Eye (tissue), 1 donor: ENCODE data around the gene NDUFS6.

ENCODE experiments used
- DNase-seq: peaks from one replicate; pipeline ENCODE4 v3.0.0-alpha.2; 2015

Gene NDUFS6

DNA sequence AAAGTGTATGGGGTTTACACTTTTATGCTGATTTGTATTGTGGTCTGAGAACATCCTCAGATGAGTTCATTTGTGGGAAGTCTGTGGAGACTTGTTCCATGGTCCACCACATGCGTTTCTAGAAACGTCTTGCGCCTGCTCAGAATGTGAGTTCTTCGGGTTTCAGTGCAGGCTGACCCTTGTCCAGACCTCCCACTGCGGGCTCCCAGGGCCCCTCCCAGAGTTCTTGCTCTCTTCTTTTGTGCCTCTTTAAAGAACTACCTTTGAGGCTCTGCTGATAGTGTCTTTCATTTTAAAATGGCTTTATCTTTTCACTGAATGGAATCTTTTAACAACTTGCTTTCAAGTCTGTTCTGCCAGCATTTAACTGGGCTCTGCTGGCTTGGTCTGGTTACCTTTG is 17.6 kb downstream of the NDUFS6 start:
- no peak for DNase-seq

DNA sequence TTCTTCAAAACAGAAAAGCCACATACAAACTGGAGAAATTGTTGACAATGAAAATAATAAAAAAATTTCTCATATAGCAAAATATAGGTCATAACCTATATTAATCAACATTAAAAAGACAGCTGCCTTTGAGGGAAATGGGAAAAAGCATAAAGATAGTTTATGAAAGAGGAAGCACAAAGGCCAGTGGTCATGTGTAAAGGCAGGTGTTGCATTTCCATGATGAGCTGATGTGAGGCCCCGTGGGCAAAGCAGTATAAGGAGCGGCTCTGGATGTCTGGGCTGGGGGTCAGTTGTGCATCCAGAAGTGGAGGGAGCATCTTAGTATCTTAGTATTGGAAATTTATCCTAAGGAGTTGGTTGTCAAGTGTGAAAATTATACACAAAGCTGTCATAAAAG is 18.3 kb downstream of the NDUFS6 start:
- no peak for DNase-seq

DNA sequence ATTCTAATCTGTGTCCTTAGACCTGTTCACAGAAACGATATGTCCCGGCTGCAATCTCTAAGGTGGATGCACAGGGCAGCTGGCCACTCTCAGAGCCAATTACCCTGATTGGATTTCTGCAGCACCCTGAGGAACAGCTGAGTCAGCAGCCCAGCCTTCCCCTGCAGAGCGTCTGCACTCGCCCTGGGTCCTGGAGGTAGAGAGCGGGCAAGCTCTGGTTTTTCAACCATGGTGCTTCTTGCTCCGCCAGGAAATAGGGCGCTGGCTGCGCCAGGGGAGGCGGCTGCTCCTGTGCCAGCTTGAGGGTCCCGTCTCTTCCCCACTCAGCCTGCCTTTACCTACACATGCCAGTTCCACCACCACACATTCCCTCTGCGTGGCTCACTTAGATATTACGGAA is 19.2 kb downstream of the NDUFS6 start:
- no peak for DNase-seq

DNA sequence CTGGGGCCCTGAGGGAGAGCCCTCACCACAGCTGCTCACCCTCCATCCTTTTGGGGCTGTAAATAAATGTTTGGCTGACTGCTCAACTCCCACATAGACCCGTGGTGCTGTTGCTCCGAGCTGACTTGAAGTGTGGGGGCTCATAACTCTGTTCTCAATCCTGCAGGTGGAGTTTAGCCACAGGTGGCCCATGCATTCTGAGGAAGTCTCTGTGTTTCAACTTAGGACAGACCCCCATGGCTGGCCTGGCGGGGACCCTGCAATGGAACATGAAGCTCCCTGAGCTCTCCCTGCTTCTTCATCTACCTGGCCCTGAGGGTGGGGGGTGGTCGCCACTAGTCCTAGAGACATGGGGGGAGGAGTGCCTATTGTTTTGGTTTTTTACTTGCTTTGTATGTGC is 19.7 kb downstream of the NDUFS6 start:
- DNase-seq: no peak

DNA sequence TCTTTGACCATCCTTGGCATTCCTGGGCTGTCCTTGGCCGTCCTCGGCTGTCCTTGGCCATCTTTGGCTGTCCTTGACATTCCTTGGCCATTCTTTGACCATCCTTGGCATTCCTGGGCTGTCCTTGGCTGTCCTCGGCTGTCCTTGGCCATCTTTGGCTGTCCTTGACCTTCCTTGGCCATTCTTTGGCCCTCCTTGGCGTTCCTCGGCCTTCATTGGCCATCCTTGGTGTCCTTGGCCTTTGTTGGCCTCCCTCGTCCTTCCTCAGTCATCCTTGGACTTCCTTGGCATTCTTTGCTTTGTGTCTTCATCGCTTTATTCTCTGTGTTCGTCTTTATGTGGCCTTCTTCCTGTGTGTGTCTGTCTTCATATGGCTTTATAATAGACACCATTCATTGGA is 20.7 kb downstream of the NDUFS6 start:
- no peak for DNase-seq

DNA sequence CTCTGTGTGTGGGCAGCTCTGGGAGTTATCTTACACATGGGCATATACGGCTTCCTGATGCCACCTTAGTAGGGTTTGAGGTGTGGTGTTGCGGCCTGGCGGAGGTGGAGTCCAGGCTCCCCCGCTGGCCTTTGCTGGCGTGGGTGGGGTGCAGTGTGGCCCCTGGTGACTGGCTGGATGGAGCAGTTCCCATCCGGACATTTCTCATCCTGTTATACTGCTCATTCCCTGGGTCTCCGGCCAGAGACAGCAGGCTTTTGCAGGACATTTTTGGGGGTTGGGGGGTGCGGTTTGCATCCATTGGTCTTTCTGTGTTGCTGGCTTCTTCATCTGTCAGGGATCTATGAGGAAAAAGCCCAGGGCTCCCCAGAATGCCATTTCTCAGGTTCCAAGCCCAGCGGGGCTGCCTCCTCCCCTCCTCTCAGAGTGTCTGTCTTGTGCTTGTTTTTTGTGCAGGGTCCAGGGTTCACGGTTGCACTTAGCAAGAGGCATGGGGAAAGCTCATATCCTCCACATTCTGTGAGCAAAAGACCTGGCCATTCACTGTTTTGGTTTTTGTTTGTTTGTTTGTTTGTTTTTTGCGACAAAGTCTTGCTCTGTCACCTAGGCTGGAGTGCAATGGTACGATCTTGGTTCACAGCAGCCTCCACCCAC is 22.3 kb downstream of the NDUFS6 start:
- no peak for DNase-seq

DNA sequence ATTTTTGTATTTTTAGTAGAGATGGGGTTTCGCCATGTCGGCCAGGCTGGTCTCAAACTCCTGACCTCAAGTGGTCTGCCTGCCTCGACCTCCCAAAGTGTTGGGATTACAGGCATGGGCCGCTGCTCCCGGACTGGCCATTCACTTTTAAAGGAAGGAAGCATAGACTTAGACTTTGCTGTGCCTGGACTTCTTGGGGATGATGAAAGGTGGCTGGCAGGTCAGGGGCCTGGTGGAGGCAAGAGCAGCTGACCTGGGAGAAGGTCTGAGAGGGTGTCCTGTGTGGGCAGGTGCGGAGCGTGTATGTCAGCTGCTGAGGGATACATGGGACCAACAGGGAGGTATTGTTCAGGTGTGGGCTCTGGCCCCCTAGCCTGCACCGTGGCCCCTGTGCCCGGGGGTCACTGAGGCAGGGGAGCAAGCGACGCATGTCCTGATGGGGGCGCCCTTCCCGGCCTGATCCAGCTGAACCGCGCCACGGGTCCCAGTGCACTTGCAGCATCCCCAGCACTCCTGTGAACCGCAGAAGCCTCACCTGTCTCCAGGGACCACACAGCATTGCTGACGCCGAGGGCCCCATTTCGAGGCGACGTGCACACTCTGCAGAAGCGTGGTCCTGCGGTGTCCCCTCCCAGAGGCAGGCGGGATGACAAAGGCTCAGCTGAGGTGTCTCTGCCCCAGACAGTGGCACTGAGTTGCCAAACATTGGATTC is 23.1 kb downstream of the NDUFS6 start:
- DNase-seq: no peak

DNA sequence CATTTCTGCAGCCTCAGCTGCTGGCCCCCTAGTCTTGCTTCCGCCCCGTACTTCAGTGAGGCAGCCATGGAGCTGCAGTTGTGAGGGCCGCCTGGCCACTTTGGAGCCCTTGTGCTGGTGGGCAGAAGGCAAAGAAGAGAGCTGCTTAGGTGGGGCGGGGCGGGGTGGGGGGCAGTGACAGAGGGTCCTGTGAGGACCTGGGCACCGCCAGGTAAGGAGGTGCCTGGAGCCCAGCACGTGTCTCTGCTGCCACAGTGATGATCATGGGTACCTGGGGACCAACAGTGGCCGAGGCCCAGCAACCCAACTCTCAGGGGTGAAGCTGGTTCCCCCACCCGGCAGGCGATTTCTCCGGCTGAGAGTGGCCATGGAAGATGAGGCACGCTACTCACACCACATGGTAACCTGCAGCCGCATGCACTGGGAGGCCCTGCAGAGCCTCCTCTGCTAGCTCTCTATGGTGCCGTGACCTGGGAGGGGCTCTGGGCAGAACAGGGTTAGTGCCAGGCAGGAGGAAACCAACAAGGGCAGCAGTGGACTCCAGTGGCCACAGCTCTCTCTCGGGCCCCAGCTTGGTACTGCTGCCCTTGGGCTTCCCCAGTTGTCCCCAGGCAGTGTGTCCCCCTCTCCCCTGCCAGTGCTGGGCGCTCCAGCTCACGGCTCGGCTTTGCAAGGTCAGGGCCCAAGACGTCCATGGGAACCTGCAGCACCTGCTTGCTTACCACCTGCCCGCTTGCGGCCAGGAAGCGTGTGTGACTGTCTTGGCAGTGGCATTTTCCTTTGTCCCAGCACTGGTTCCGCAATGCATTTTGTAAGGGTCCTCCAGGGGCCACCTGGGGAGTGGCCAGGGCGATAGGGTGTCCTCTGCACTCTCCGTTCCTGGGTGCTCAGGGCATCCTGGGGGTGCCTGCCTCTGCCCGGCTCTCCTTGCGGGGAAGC is 24.0 kb downstream of the NDUFS6 start:
- no peak for DNase-seq

DNA sequence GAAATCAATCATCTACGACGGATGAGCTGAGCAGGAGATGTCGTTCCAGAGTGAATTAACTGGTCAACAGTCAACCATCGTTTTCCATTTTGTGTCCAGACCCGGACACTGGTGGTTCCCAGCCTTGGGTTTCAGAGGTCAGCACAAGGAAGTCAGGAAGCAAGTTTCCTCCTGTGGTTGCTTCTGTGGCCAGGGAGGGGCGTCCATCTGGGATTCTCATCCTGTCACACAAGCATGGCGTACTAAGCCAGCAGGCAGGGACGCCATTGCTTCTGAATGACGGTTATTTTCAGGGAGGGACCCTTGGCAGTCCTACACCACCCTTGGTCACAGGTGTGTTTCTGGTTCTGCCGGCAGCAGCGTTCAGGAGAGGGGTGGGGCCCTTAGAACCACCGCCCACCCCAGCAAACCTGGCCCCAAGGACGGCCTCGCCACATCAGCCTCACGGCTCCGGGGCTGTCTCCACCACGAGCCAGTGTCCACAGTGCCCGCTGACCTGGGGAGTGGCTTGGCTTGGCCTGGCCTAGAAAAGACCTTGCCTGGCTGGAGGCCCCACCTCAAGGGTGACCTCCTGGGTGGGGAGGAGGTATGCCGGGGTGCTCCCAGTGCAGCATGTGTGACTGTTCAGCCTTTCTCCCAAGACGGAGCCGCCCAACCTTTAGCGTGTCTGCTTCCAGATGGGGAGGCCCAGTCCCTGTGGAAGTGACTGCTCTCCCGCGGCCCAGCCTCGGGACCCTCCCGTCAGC is 25.2 kb downstream of the NDUFS6 start:
- no peak for DNase-seq

DNA sequence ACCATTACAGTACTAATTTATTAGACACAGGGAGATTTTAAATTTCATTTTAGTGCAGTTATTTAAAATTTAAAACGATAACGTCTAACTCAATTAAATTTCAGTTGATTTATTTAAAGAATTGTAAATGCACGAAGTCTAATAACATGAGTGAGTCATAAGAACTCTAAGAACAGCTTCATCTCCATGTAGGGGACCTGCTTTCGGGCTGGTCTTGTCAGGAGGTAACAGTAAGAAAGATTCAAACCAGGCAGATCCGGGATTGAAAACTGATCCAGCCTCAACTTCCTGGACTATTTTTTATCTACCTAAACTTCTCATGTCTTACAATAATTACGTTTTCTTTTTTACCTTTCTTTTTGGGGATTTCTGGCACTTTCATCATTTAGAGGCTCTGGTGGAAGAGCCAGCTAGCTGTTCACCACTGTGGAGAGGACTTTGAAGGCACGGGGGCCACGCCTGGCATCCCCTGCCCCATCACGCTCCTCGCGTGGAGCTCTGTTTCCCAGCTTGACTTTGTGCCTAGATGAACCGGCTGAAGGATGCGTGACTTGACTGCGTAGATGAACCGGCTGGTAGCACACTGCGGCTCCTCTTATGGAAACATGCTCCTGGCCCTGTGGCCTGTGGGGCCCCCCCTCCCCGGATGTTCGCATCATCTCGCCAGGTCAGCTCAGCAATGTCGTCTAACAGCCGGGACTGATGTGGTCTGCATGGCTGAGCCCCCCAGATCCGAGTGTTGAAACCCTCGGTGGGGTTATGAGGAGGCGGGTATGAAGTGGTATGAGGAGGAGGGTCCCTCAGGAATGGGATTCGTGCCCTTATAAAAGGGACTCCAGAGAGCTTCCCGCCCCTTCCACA is 26.0 kb downstream of the NDUFS6 start:
- no peak for DNase-seq

DNA sequence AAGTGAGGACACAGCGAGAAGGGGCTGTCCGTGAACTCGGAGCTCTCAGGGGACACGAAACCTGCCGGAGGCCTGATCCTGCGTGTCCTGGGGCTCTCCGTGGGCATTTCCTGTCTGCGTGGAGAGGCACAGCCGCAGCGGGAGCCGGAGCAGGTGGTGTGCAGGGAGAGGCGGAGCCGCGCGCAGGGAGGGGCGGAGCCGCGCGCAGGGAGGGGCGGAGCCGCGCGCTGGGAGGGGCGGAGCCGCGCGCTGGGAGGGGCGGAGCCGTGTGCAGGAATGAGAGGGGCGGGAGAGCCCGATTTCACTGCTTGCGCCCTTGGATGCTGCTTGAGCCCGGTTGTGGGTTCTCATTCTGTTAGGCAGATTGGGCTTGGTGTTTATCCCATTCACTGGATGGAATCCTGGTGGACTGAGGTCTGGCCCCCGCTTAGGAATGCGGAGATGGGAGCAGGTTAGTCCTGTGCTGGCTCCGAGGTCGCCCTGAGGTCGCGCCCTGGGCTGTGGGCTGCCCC is 26.7 kb downstream of the NDUFS6 start:
- no peak for DNase-seq

DNA sequence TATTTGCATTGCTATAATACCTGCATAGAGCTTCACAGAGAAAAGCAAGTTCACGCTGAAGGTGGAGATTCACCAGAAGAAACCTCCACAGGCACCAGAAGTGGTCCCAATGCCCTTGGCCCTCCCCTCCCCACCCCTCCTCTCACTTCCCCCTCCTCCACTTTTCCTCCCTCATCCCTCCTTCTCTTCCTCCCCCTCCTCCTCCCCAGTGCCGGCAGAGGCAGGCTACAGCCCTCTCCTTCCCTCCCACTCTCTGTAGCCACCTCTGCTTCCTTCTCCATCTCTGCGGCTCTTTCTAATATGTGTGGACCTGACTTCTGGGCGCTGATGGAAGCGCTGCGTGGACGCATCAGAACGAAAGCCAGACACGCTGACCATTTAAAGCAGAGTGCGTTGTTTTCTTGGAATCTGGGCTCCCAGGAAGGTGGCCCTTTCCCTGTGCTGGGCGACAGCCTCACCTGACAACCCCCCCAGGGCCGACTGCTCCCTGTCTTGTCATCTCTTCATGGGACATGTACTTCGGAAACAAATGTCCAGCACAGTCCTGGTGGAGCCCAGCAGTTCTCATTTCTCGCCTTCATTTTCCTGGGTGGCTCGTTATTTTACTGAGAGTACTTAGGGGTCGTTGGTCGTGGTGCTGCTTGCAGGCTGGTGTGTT is 29.5 kb downstream of the NDUFS6 start:
- no peak for DNase-seq

DNA sequence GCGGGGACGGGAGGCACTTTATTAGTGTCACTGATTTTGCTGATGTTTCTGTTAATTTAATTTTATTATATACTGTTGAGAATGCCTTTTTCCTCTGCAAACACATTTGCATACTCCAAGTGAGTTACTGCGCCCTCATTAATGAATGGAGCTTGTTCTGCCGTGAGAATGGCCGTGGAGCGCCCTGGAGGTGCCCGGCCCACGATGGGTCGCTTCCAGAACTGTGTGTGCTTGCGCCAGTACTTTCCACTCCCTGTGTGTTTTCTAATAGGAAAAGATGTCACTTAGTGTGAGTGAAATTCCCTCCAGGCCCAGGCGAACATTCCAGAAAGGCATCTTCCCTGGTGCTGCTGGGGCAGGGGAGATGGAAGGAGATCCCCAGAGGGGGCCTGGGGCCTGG is 30.1 kb downstream of the NDUFS6 start:
- no peak for DNase-seq

DNA sequence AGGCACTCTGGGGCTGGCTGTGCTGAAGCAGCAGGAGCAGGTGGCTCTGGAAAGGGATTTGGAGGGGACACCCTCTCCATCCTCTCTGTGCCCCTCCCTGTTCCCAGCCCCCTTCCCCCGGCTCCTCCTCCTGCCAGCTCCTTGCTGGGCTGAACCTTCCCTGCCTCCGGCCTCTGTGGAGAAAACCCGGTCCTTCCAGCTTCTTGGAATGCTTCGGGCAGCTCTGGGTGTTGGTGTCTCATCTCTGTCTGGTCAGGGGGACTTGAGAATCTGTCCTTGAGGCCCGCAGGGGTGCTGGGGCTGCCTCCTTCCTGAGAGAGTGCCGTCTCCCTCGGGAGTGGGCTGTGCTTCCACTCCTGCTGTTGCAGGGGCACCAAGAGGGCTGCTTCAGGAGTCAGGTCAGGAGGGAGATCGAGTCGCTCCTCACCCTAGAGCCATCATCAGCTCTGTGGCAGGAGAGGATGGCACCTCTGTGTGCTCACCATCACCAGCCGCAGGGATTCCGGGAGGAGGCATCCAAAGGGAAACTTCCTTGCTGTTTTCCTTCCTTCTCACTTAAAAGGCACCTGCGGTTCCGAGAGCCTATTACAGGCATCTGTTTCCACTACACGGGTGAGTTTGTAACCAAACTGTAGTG is 30.6 kb downstream of the NDUFS6 start:
- DNase-seq: peak; percentile 30

DNA sequence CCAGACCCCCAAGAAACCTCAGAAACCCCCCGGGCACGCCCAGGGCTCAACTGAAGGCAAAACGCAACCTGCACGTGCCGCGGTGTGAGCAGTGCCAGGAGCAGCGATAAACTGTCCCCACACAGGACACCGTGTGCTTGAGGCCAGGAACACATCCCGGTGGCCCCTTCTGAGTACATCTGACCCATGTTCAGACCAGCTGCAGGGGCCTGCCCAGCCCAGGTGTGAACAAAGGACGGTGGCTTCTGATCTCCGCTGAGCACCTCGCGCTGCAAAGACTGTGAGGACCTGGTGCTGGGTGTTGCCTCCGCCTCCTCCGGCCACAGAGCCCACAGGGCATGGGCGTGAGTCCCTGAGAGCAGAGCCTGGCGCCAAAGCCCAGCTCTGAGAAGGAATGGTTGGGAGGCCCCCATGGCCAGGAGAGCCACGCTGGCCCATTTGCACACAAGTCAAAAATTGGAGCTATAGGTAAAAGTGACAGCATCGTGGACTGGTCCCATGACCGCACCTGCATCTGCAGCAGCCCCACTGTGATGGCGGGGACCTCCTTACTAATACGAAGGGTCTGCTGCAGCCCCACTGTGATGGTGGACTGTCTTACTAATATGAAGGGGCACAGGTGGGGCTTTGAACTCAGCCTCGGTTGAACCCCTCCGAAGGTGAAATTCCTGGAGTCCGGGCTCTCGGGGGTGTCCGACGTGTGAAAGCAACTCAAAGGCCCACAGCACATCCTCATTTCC is 31.5 kb downstream of the NDUFS6 start:
- DNase-seq: no peak

DNA sequence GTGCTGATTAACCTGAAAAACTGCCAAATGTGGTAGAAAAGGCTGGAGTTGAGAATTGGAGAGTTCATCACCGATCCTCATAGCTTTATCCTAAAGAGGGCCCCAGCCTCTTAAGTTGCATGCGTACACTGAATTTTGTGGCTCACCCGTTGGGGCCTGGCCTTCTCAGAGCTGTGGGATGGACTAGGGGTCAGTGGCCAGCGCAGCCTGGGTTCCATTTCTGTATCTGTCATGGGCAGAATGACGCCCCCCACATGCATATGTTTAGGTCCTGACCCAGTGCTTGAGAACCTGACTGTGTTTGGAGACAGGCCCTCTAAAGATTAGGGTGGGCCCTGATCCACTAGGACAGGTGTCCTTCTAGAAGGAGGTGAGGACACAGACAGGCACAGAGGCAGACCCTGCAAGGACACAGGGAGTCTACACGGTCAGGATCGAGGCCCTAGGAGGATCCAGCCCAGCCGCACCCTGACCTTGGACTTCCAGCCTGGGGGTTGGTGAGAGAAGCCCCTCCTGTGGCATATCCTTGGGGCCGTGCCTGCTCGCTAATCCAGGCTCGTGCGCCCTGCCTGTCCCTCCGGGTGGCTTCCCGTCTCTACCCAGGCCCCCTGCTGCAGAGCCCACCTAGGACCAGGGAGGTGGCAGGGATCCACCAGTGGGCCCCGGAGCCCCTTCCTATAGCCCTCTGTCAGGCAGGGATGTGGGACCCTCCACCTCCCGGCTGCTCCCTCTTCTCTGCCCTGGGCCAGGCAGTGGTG is 32.2 kb downstream of the NDUFS6 start:
- DNase-seq: no peak

DNA sequence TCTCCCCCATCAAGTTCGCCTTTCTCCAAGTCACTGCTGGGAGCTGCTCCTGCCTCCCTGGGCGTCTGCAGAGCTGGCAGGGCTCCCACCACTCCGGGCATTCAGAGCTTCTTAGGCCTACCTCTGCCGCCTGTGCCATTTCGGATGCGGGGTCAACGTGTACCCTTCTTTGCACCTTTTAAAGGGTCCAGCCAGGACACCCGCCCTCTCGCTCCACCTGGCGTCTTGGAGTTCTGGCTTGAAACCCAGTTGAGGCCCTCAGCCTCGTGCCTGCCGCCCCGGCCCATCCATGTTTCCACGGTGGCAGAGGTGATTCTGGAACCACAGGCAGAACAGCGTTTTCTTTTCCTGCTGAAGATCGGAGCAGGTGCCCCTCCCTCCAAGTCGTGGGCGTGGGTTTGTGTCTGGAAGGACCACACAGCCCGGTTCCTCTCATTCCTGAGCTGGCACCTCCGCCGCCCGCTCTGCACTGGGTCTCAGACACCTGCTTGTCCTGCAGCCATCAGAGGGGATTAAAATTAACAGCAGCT is 32.9 kb downstream of the NDUFS6 start:
- no peak for DNase-seq

DNA sequence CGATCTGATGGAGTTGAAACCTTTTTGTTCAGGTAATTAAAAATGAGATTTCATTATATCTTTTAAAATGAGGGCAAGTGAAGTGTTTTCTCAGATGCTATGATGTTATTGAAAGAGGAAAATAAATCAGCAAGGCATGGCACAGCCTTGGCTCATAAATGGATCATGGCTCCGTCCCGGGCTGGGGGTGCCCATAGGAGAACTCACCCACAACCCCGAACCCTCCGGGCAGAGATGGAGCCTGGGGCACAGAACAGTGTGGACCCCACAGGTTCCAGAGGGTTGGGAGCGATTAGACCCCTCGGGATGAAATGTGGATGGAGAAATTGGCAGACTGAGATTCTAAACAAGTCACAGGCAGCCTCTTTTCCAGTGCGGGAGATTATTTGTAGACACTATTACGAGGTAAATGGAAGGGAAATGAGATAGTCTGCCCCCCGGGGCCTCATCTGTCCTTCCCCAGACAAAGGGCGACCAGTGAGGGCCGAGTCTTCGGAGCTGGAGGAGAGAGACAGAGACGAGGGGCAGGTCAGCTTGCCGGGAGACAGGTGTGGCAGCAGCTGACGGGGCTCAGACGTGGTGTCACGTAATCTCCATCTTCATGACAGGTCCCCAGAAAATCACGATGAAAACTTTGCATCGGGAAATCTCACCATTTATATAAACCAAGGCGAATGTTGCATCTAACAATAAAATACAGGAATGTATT is 33.7 kb downstream of the NDUFS6 start:
- peak; percentile 39 for DNase-seq
